ENCODE measurements around the gene ARMC2. TPM values are rescaled to one million over a fixed set of nuclear protein-coding genes. Genes with fewer than 3 reads are reported as not detected.

Gene ARMC2
- total and polyA plus RNA-seq, 2 donors (not counting 1 experiment from before 2014, with no cell fraction given): 4.8 to 9.9 TPM

- no peaks in the 10 kb centered on the region for H3K9me3 ChIP-seq (ENCODE audit: control extremely low read depth in 1 of 3, control insufficient read depth in 2 of 3, insufficient read depth in 1 of 3, low read length in 2 of 3)
- no peaks in the 10 kb centered on the region for H3K4me1 ChIP-seq (ENCODE audit: control insufficient read depth in 2 of 2, insufficient read depth in 2 of 2, low read length in 2 of 2)
- intact Hi-C loops (cut with micrococcal nuclease): no loop called here
- no peak for DNase-seq
- H3K27ac ChIP-seq (ENCODE audit: low read length in 2 of 2): no peak overlapping the region
- no peak overlapping the region for H2AFZ ChIP-seq (ENCODE audit: insufficient read depth, low read depth, low read length, poor library complexity, severe bottlenecking)
- no peak overlapping the region for H3K9ac ChIP-seq (ENCODE audit: low read length)
- Mint-ChIP-seq H3K27ac (no peak overlapping the region), H3K9me3 (ENCODE audit: insufficient read depth) (no peaks in the 10 kb centered on the region), H3K27me3 (no peaks in the 10 kb centered on the region), H3K4me1 (no peaks in the 10 kb centered on the region), H3K4me3 (no peak overlapping the region)
- no peak for ATAC-seq (ENCODE audit: low read depth)
- H4K20me1 ChIP-seq (ENCODE audit: control insufficient read depth, insufficient read depth, low read length, poor library complexity, severe bottlenecking): no peaks in the 10 kb centered on the region
- H3K27me3 ChIP-seq (replicated peaks in 1 of 4; ENCODE audit: control extremely low read depth in 1 of 4, control insufficient read depth in 3 of 4, insufficient read depth in 4 of 4, low read length in 3 of 4): no peaks in the 10 kb centered on the region
- no peak overlapping the region for H3K4me3 ChIP-seq (ENCODE audit: control extremely low read depth in 1 of 5, extremely low read depth in 1 of 5, insufficient read depth in 1 of 5, low read depth in 2 of 5, low read length in 4 of 5)
- TF ChIP-seq CTCF (IDR thresholded peaks at IDR 0.05) (no peak), EZH2 (IDR thresholded peaks at IDR 0.05; ENCODE audit: borderline replicate concordance, insufficient read depth, low read depth, low read length, poor library complexity, severe bottlenecking) (no peak)
- 80% methylated on average over 1 of the region's 3 CpGs for WGBS (ENCODE audit: insufficient coverage)
- POLR2A ChIA-PET: no interaction called here
- H3K79me2 ChIP-seq (ENCODE audit: control insufficient read depth, insufficient read depth, low read length): no peaks in the 10 kb centered on the region
- CTCF ChIA-PET: interaction anchor here (0.6 to 1.1 kb wide), 2 partner anchors 14 to 461 kb away, joined by 3 read pairs; no protein-coding TSS in a partner anchor
- peaks cover 12 to 35% of the 10 kb centered on the region in 2 experiments for H3K36me3 ChIP-seq (replicated peaks in 1 of 2; ENCODE audit: control extremely low read depth in 1 of 2, control insufficient read depth in 1 of 2, extremely low read depth in 1 of 2, insufficient read depth in 2 of 2, low read length in 1 of 2)
- H3K4me2 ChIP-seq (replicated peaks; ENCODE audit: low read depth, low read length, poor library complexity, severe bottlenecking): no peak overlapping the region
These were observed 140.1 kb downstream of the ARMC2 start for GRCh38 chr6:108988296-108988695.

DNA sequence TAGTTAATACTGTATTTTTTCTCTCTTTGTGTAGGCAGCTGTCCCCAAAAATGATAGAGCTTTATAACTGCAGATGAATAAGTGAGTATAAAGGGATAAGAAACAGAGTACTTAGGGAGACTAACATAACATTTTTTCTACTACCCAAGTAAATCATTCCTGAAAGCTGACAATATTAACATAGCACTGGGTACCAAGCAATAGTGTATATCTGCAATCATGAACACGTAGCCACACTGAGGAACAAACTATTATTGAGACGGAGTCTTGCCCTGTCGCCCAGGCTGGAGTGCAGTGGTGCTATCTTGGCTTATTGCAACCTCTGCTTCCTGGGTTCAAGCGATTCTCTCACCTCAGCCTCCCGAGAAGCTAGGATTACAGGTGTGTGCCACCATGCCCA, 140.5 kb downstream of the ARMC2 start:
- peaks cover 12 to 38% of the 10 kb centered on the region in 2 experiments for H3K36me3 ChIP-seq (replicated peaks in 1 of 2; ENCODE audit: control extremely low read depth in 1 of 2, control insufficient read depth in 1 of 2, extremely low read depth in 1 of 2, insufficient read depth in 2 of 2, low read length in 1 of 2)
- CTCF ChIA-PET: interaction anchor here (0.6 kb wide), 1 partner anchor 15 kb away, joined by 3 read pairs; no protein-coding TSS in a partner anchor

More for the DNA sequence above, 140.5 kb downstream of the ARMC2 start:
- POLR2A ChIA-PET: no interaction called here
- H3K9me3 Mint-ChIP-seq (ENCODE audit: insufficient read depth): no peaks in the 10 kb centered on the region
- Histone ChIP-seq H3K4me1 (ENCODE audit: control insufficient read depth in 2 of 2, insufficient read depth in 2 of 2, low read length in 2 of 2) (no peaks in the 10 kb centered on the region), H3K4me2 (replicated peaks; ENCODE audit: low read depth, low read length, poor library complexity, severe bottlenecking) (no peak overlapping the region), H3K27ac (ENCODE audit: low read length in 2 of 2) (no peak overlapping the region), H3K79me2 (ENCODE audit: control insufficient read depth, insufficient read depth, low read length) (no peaks in the 10 kb centered on the region), H3K9me3 (ENCODE audit: control extremely low read depth in 1 of 3, control insufficient read depth in 2 of 3, insufficient read depth in 1 of 3, low read length in 2 of 3) (no peaks in the 10 kb centered on the region), H3K4me3 (ENCODE audit: control extremely low read depth in 1 of 5, extremely low read depth in 1 of 5, insufficient read depth in 1 of 5, low read depth in 2 of 5, low read length in 4 of 5) (no peak overlapping the region), H2AFZ (ENCODE audit: insufficient read depth, low read depth, low read length, poor library complexity, severe bottlenecking) (no peak overlapping the region), H3K9ac (ENCODE audit: low read length) (no peak overlapping the region), H4K20me1 (ENCODE audit: control insufficient read depth, insufficient read depth, low read length, poor library complexity, severe bottlenecking) (no peaks in the 10 kb centered on the region), H3K27me3 (replicated peaks in 1 of 4; ENCODE audit: control extremely low read depth in 1 of 4, control insufficient read depth in 3 of 4, insufficient read depth in 4 of 4, low read length in 3 of 4) (no peaks in the 10 kb centered on the region)
- H3K27ac Mint-ChIP-seq: no peak overlapping the region
- intact Hi-C loops (cut with micrococcal nuclease): no loop called here
- 93% methylated on average over 4 of the region's 5 CpGs for WGBS (ENCODE audit: insufficient coverage)
- H3K4me3 Mint-ChIP-seq: no peak overlapping the region
- ATAC-seq (ENCODE audit: low read depth) (no peak), DNase-seq (no peak)
- H3K27me3 Mint-ChIP-seq: no peaks in the 10 kb centered on the region
- TF ChIP-seq CTCF (IDR thresholded peaks at IDR 0.05) (no peak), EZH2 (IDR thresholded peaks at IDR 0.05; ENCODE audit: borderline replicate concordance, insufficient read depth, low read depth, low read length, poor library complexity, severe bottlenecking) (no peak)
- H3K4me1 Mint-ChIP-seq: no peaks in the 10 kb centered on the region

Measured in B cell (primary cell).